RPMI8226 (cell line): Measurements from ENCODE around the gene TEKTIP1.

Experiments used
- DNase-seq: peaks from one replicate; pipeline ENCODE4 v3.0.0-alpha.2; 2015

The TEKTIP1 gene

GRCh38 chr19:3586707-3587346 lies 47.9 kb downstream of the TEKTIP1 start:
- no peak for DNase-seq

- no peak for DNase-seq
Observed at GRCh38 chr19:3589439-3589838, 50.5 kb downstream of the TEKTIP1 start.

GRCh38 chr19:3589949-3590348 lies 51.0 kb downstream of the TEKTIP1 start:
- no peak for DNase-seq

GRCh38 chr19:3590991-3591659 lies 52.2 kb downstream of the TEKTIP1 start:
- no peak for DNase-seq

- no peak for DNase-seq
Observed at GRCh38 chr19:3591876-3592613, 53.1 kb downstream of the TEKTIP1 start.

GRCh38 chr19:3593156-3593555 lies 54.2 kb downstream of the TEKTIP1 start:
- DNase-seq: no peak
